ENCODE measurements around the gene CWC25.

CWC25 gene

GRCh38 chr17:38783227-38783626 is 41.9 kb downstream of the CWC25 start:
- no peak for DNase-seq

GRCh38 chr17:38779965-38780752 is 45.0 kb downstream of the CWC25 start:
- no peak for DNase-seq

- DNase-seq: no peak
Observed at GRCh38 chr17:38777641-38778250, 47.4 kb downstream of the CWC25 start.

DNA sequence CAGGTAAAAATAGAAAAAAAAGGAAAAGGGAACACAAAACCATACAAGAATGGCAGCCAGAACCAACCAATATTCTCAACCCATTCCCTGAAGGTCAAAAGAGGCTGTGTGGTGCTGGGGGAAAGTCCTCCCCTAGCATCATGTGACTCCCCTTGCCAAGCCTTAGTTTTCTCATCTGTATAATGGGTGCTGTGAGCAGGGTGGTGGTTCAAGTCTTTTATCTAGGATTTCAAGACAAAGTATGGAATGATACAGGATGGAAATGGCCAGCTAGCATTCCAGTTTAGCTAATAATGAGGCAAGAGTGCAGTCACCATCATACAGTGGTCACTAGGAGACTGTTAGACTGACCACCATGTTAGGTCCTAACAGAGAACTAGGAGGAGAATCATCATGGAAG is 51.9 kb downstream of the CWC25 start:
- DNase-seq: no peak

GRCh38 chr17:38768417-38768816 is 56.7 kb downstream of the CWC25 start:
- DNase-seq: no peak

DNA sequence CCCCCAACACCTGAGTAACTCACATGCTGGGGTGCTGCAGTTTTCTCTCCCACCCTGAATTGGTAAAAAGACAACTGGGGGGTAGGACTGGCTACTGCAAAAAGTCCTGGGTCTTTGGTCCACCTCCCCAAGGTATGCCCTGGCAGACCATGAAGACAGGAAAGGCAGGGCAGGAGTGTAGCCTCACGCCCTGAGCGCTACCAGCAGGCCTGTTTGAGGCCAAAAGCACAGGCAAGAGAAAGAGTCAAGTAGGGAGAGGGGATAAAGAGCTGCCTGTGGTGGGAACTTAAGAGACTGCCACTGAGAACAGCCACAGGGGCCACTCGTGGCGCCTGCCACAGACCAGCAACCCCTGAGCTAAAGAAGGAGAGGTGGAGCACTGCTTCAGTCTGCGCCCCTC is 58.8 kb downstream of the CWC25 start:
- DNase-seq: no peak

DNA sequence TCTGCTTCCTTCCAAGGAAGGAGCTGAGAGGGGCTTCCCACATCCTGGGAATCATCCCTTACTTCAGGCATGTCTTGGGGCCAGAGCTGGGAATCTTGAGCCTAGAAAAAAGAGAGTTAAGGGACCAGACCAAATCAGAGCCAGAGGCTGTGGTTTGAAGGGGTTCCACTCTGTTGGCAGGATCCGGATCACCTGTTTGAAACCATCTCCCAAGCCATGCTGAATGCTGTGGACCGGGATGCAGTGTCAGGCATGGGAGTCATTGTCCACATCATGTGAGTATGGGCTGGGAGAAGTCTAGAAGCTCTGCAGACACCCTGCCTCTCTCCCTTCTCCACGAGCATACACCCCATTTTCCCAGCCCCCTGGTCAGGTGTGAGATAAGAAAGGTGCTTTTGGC is 62.9 kb downstream of the CWC25 start:
- no peak for DNase-seq

GRCh38 chr17:38761612-38762011 is 63.5 kb downstream of the CWC25 start:
- DNase-seq: peak in 1 of 2 donors; percentile 14

DNA sequence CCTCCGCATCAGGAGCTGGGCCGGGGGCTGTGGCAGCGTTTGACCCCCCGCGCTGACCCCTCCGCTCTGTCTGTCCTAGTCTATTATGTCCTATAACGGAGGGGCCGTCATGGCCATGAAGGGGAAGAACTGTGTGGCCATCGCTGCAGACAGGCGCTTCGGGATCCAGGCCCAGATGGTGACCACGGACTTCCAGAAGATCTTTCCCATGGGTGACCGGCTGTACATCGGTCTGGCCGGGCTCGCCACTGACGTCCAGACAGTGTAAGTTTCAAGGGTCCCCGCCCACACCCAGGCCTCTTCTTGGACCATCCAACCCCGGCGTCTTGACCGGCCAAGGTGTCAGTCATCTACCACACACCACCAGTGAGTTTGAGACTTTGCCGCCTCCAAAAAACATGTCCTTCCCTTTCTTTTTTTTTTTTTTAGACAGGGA is 72.0 kb downstream of the CWC25 start:
- no peak for DNase-seq

DNA sequence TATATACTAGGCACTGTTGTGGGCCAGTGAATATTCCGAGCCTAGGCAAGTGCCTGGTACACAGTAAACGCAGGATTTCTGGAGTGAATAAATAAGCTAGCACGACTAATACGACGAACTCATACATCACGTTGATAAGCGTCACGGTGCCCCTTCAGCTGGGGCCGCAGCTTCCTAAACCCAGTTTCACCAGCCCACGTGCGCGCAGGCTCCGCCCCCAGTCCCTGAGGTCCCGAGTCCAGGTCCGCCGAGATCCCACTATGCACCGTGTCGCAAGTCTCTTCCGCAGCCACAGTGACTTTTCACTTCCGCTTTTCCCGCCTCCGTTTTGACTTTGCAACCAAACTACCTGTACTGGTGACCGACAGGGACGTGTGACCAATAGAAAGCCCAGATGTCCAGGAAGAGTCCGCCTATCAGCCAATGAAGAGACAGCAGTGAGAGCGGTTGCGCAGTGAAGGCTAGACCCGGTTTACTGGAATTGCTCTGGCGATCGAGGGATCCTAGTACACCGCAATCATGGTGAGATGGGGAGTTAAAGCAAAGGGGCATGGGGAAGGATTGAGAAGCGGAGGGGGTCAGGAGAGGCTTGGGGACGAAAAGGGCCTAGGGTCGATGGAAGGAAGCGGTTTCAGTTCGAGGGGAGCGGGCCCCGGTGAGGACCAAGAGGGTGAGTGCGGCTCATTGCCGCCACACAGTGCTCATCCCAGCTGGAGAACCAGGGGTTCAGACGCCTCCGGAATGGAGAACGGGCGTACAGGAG is 72.6 kb downstream of the CWC25 start, which contains the start of gene PSMB3:
PSMB3 (plus strand) TSS at position 434 of the 763 bp plus-strand sequence; CDS start at position 520, 86 bp downstream.
- DNase-seq: peak; percentile 100

GRCh38 chr17:38751808-38752307 is 73.3 kb downstream of the CWC25 start:
- DNase-seq: peak; percentile 89 to 90

DNA sequence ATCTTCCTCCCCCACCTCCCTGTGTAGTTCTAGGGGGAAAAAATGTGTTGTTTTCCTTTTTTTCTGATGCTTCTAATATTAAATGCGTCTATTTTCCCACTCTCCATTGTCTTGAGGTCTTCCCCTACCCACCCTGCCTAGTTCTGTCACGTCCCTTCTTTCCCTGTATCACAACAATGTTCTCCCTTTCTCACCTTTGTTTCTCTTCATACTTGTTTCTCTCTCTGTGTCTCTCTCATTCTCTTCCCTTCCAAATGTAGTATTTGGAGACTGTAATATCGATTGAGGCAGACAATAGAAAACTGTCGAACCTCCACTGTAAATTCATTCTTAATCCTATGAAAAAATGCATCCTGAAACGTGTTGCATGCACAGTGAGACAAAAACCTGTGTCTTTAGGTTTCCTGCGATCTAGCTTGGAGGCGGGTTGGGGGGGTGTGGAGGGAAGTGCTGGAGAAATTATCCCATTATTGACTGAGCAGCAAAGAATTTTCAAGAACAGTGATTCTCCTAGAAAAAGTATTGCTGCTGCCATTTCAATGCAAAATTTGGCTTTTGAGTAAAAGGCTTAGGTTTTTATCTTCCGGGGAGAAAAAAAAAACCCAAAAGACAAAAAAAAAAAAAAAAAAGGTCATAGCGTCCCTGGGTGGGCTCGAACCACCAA is 73.8 kb downstream of the CWC25 start:
- peak in 1 of 2 donors; percentile 25 for DNase-seq
